SKM-1 (cell line): ENCODE results near the gene ARL5B.
"Not testable (repeated sequence)": the region's sequence is repeated elsewhere in the genome, so short reads cannot be mapped to it uniquely, and the experiment has no call there.

Source experiments
- DNase-seq: peaks from one replicate; lab custom pipeline; 2025; ENCODE audit not compliant: unreplicated experiment; lab: John Stamatoyannopoulos, UW

ARL5B gene, protein sequence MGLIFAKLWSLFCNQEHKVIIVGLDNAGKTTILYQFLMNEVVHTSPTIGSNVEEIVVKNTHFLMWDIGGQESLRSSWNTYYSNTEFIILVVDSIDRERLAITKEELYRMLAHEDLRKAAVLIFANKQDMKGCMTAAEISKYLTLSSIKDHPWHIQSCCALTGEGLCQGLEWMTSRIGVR

GRCh38 chr10:18659125-18659818, at the start of gene ARL5B:
TSS of gene ARL5B (plus strand) at chr10:18659431. CDS start at chr10:18659638, 207 bp downstream.
- peak; percentile 53 for DNase-seq

GRCh38 chr10:18610517-18610916, 48.7 kb upstream of the ARL5B start:
- no peak for DNase-seq

- DNase-seq, result no peak
These were observed 48.1 kb upstream of the ARL5B start for GRCh38 chr10:18611168-18611567.

DNA sequence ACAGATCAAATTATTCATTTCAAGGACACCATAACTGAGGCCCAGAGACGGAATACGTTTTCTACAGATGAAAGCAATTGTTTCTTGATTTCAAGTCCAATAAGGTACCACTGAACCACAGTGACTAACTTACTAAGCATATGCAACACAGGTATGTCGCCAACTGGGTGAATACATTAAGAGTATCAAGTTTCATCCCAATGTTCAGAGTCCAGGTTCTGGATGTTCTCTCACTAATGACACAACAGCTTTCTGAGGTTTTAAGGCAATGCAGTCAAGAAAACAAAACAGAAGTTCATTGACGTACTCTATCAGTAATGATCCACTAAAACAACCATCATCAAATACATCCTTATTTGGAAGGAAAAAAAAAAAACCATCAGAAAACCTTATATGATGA, 43.6 kb upstream of the ARL5B start:
- no peak for DNase-seq

- DNase-seq, result no peak
These were observed 42.9 kb upstream of the ARL5B start for GRCh38 chr10:18616337-18616736.

GRCh38 chr10:18619016-18619415, 40.2 kb upstream of the ARL5B start:
- no peak for DNase-seq

- no peak for DNase-seq
These were observed 38.4 kb upstream of the ARL5B start for GRCh38 chr10:18620856-18621255.

DNA sequence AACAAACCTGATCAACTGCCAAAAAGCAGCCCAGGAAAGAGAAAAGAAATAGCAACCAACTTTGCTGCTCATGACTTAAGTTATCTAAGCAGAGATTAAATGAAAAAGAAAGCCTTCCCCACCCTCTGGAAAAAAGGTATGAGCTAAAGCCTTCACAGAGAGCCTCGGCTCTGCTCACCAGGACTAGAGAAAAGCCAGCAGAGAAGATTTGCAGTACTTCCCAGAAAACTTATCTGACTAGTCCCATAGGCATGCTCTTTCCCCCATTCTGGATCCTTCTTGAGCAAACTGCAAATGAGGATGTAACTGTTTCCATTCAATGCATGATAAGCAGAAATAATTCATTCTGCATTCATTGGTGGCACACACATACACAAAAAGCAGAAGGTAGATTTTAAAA, 35.6 kb upstream of the ARL5B start:
- DNase-seq, result not testable (repeated sequence)

- no peak for DNase-seq
These were observed 33.3 kb upstream of the ARL5B start for GRCh38 chr10:18625886-18626285.

DNA sequence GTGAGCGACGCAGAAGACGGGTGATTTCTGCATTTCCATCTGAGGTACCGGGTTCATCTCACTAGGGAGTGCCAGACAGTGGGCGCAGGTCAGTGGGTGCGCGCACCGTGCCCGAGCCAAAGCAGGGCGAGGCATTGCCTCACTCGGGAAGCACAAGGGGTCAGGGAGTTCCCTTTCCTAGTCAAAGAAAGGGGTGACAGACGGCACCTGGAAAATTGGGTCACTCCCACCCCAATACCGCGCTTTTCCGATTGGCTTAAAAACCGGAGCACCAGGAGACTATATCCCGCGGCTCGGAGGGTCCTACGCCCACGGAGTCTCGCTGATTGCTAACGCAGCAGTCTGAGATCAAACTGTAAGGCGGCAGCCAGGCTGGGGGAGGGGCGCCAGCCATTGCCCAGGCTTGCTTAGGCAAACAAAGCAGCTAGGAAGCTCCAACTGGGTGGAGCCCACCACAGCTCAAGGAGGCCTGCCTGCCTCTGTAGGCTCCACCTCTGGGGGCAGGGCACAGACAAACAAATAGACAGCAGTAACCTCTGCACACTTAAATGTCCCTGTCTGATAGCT, 31.7 kb upstream of the ARL5B start:
- not testable (repeated sequence) for DNase-seq

DNA sequence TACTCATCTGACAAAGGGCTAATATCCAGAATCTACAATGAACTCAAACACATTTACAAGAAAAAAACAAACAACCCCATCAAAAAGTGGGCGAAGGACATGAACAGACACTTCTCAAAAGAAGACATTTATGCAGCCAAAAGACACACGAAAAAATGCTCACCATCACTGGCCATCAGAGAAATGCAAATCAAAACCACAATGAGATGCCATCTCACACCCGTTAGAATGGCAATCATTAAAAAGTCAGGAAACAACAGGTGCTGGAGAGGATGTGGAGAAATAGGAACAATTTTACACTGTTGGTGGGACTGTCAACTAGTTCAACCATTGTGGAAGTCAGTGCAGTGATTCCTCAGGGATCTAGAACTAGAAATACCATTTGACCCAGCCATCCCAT, 26.7 kb upstream of the ARL5B start:
- not testable (repeated sequence) for DNase-seq

DNA sequence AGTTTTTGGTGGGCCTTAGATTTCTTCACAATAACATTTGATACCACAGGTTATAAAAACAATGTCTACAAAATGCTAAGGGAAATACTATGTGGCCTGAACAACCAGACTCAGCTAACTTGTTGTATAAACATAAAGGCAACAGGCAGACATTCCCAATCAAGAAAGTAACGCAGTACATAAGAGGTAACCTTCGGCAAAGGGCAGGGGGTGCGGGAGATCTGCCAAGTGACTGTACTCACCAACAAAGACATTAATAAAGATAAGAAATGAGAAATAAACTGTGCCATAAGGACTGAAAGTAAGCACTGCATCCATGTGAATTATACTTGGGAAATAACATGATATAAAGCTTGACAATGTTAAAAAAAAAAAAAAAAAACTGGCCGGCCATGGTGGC, 23.2 kb upstream of the ARL5B start:
- DNase-seq, result no peak

DNA sequence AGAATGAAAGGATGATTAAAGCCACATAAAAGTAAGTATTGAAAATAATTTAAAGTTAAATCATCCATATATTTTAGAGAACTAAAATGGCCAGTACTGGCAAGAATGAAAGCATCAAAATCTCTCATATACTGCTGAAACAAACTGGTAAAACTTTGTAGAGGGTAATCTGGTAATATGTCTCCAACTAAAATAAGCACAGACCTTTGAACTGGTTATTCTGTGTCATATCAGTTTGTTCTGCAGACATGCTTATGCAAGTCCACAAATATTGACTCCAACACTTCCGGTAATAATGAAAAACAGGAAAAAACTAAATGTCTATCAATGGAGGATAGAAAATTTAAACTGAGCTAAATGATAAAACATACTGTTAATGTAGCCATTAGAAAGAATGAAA, 21.8 kb upstream of the ARL5B start:
- DNase-seq, result not testable (repeated sequence)

DNA sequence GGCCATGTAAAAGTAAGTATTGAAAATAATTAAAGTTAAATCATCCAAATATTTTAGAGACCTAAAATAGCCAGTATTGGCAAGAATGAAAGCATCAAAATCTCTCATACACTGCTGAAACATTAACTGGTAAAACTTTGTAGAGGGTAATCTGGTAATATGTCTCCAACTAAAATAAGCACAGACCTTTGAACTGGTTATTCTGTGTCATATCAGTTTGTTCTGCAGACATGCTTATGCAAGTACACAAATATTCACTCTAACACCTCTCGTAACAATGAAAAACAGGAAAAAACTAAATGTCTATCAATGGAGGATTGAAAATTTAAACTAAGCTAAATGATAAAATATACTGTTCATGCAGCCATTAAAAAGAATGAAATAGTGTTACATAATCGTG, 19.5 kb upstream of the ARL5B start:
- not testable (repeated sequence) for DNase-seq

DNA sequence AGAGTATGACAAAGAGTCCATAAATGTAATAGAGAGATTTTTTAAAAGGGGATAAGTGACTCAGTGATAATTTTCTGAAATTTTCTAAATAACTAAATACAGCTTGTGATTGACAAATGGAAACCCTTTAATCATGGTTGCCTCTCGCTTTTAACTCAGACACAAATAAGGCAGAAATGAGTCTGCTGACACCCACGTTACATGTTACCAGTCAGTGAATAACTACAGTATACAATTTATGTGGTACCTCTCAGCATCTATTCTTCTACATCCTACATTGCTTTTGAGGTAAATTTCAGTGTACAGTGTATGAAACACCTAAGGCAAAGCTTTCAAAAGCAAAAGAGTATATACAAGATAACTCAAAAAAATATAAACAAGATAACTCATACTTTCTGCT, 12.1 kb upstream of the ARL5B start:
- DNase-seq, result no peak

- no peak for DNase-seq
These were observed 11.3 kb upstream of the ARL5B start for GRCh38 chr10:18647945-18648344.

- DNase-seq, result no peak
These were observed 9.8 kb upstream of the ARL5B start for GRCh38 chr10:18649364-18649959.

DNA sequence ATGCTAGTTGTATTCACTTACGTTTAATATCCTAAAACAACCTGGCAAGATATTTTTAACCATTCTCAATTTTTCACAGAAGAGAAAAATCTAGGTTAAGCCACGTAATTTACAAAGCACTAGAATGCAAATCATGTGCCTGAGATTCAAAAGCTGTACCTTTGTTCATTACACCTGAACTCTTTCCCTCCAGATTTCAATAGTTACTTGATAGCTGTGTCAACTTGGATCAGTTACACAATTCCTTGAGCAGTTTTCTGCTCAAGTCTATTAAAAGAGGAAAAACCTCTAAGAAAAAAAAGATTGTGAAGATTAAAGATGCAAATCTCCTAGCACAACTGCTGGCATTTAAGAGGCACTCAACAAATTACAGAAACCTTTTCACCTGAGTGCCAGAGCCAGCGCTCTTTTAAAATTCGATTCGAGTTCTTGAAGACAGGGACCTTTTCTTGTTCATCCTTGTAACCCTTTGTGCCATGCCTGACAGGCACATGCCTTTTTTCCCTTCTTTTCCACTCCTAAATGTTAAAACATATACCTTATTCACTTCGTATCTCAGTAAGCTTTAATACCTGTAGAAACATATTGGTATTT, 8.7 kb upstream of the ARL5B start:
- DNase-seq, result no peak

DNA sequence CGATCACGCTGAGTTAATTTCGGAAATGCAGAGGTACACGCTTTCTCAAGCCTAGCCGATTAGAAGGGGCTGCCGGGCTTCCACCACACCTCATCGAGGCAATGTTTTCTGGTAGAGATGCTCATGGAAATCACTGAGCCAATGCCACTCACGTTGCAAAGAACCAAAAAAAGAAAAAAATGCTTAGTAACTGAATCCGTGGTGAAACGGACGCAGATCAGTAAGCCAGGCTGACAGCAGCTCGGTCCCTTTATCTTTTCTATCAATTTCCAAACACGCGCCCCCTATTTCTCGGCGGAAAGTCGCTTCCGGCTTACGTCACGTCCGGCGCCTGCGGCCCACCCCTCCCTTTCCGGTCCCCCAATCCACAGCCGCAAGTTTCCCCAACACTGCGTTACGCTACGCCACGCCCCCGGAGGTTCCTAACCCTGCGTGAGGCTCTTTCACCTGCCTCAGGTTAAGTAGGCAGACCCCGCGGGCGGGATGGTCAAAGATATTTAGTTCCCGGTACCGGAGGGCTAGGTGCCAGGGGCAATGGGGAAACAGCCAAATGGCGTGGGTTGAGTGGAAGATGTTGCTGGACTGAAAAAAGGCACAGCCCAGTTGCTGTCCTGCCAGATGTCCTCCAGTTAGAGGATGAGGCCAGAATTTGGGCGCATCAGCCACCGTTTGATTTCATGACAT, 7.8 kb upstream of the ARL5B start, which contains the start of gene NSUN6:
TSS of gene NSUN6 (minus strand) at position 264 of the 684 bp plus-strand sequence. CDS start 384 bp downstream, outside the sequence.
- DNase-seq, result no peak

GRCh38 chr10:18653112-18653511, 6.1 kb upstream of the ARL5B start:
- no peak for DNase-seq

DNA sequence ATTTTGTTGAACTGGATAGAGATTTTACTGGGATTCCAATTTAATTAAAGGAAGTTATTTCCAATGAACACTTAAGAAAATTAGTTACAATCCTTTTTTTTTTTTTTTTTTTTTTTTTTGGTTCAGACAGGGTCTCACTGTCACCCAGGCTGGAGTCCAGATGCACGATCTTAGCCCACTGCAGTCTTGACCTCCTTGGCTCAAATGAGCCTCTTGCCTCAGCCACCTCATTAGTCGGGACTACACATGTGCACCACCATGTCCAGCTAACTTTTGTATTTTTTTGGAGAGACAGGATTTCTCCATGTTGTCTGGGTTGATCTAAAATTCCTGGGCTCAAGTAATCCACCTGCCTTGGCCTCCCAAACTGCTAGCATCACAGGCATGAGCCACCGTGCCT, 2.5 kb upstream of the ARL5B start:
- no peak for DNase-seq
